HEK293T (cell line): ENCODE data around the gene LANCL1.
"Not testable (repeated sequence)": the region's sequence is repeated elsewhere in the genome, so short reads cannot be mapped to it uniquely, and the experiment has no call there.

ENCODE experiments used
- CTBP1 ChIP-seq: fragments of 450-650 bp; IDR thresholded peaks from 2 replicates; pipeline ENCODE4 v1.6.1; 2016; ENCODE audit warnings: borderline replicate concordance
- ELF4 ChIP-seq: fragments of 450-650 bp; IDR thresholded peaks from 2 replicates; pipeline ENCODE4 v1.6.1; 2017; ENCODE audit warnings: antibody characterized with exemption
- SP1 ChIP-seq: fragments of 450-650 bp; IDR thresholded peaks from 2 replicates; pipeline ENCODE4 v1.6.1; 2017
- SUZ12 ChIP-seq: fragments of 450-650 bp; IDR thresholded peaks from 2 replicates; pipeline ENCODE4 v1.6.1; 2016; ENCODE audit warnings: mild to moderate bottlenecking
- TF ChIP-seq, protein P1 (sequence below): fragments of 450-650 bp; IDR thresholded peaks from 2 replicates; pipeline ENCODE4 v1.6.1; 2016

DNA sequence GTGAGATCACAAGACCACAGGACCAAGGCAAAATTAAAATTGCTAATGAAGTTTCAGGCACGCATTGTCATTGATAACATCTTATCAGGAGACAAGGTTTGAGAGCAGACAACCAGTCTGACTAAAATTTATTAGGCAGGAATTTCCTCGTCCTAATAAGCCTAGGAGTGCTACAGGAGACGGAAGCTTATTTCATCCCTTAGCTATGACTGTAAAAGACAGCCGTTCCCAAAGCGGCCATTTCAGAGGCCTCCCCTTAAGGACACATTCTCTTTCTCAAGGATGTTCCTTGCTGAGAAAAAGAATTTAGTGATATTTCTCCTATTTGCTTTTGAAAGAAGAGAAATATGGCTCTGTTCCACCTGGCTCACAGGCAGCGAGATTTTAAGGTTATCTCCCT, 49.2 kb downstream of the LANCL1 start:
- not testable (repeated sequence) for TF ChIP-seq SP1, ELF4, CTBP1, SUZ12
- TF ChIP-seq, protein P1, sequence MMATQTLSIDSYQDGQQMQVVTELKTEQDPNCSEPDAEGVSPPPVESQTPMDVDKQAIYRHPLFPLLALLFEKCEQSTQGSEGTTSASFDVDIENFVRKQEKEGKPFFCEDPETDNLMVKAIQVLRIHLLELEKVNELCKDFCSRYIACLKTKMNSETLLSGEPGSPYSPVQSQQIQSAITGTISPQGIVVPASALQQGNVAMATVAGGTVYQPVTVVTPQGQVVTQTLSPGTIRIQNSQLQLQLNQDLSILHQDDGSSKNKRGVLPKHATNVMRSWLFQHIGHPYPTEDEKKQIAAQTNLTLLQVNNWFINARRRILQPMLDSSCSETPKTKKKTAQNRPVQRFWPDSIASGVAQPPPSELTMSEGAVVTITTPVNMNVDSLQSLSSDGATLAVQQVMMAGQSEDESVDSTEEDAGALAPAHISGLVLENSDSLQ = not testable (repeated sequence)
